Measurements from ENCODE around the gene SLC66A1. TPM values are rescaled to one million over a fixed set of nuclear protein-coding genes. Genes with fewer than 3 reads are reported as not detected.

Gene SLC66A1
- total and polyA plus RNA-seq, 9 of the 15 experiments (the other 6 are each of a cell fraction or from before 2014, with no cell fraction given) = 1.2 to 40.8 (median 18.6) TPM

- TF ChIP-seq REST (IDR thresholded peaks at IDR 0.05; ENCODE audit: borderline replicate concordance) (peak; percentile 14; the same call in 1 of the 2 replicates), REST (CRISPR knock-in tag; IDR thresholded peaks at IDR 0.05; ENCODE audit: low read depth) (no peak), ARID1B (IDR thresholded peaks at IDR 0.05) (0 out of 2 replicates have a peak, but pooled peaks have one; percentile 1), CCAR2 (IDR thresholded peaks at IDR 0.05; ENCODE audit: low read depth, low read length) (no peak), TEAD4 (IDR thresholded peaks at IDR 0.05; ENCODE audit: low read length) (0 out of 2 replicates have a peak, but pooled peaks have one; percentile 35), TEAD4 (CRISPR knock-in tag; IDR thresholded peaks at IDR 0.05; ENCODE audit: borderline replicate concordance) (no peak), RNF219 (CRISPR knock-in tag; IDR thresholded peaks at IDR 0.05) (no peak), ZNF263 (CRISPR knock-in tag; IDR thresholded peaks at IDR 0.05; ENCODE audit: borderline replicate concordance) (no peak; the same call in 1 of the 2 replicates), NBN (IDR thresholded peaks at IDR 0.05; ENCODE audit: low read depth) (peak; percentile 13; the same call in 1 of the 2 replicates), ZNF384 (IDR thresholded peaks at IDR 0.05; ENCODE audit: low read depth, low read length) (no peak), FOXM1 (IDR thresholded peaks at IDR 0.05; ENCODE audit: low read depth) (no peak; the same call in 1 of the 2 replicates), FOXM1 (CRISPR knock-in tag; IDR thresholded peaks at IDR 0.05; ENCODE audit: low read depth) (no peak), SP1 (CRISPR knock-in tag; IDR thresholded peaks at IDR 0.05) (peak; percentile 14), ZSCAN32 (CRISPR knock-in tag; IDR thresholded peaks at IDR 0.05) (no peak), SETDB1 (IDR thresholded peaks at IDR 0.05; ENCODE audit: low read length) (no peak), BRD9 (IDR thresholded peaks at IDR 0.05; ENCODE audit: low read depth, partially characterized antibody) (no peak), CBFB (CRISPR knock-in tag; IDR thresholded peaks at IDR 0.05) (no peak), ZNF146 (CRISPR knock-in tag; IDR thresholded peaks at IDR 0.05; ENCODE audit: unreplicated experiment) (no peak)
Measured at GRCh38 chr1:19312782-19313635, 883 bp downstream of the SLC66A1 start (continued).

Measured in K562 (cell line).